ENCODE results near the gene CENPO.
A peak's percentile ranks its signal among the peaks of the same experiment; 100 is the strongest.
"Not testable (repeated sequence)": the region's sequence is repeated elsewhere in the genome, so short reads cannot be mapped to it uniquely, and the experiment has no call there.

Gene CENPO

DNA sequence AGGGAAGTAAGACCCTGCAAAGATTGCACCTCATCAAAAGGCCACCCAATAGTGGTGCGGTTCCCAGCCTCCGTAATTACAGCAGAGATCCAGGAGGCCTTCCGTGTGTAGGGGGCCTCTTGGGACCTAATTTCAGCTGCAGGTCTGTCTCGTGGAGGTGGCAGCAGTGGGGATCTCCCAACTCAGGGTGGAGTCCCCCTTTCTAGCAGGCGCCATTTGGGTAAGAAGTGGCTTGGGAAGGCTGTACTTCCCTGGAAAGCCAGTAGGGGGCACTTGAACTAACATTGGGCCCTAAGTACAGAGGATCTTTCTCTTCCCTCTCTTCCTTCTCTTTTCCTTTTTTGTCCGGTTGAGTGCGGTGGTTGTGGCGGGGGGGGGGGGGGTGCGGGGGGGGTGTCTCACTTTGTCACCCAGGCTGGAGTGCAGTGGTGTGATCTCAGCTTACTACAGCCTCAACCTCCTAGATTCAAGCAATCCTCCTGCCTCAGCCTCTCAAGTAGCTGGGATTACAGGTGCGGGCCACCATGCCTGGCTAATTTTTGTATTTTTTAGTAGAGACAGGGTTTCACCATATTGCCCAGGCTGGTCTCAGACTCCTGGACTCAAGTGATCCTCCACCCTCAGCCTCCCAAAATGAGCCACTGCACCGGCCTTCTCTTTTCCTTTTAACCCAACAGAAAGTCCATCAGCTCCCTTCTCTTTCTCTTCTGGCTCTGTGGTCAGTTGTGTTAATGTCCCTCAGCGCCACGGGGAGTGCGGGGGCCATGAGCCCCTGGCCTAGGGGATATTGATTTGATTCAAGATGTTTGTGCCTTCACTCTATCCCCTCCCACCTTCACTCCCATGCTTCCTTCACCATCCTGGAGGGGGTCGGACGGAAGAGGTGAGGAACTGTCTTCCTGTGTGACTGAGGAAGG lies 32.0 kb downstream of the CENPO start:
- DNase-seq = peak; percentile 10

DNA sequence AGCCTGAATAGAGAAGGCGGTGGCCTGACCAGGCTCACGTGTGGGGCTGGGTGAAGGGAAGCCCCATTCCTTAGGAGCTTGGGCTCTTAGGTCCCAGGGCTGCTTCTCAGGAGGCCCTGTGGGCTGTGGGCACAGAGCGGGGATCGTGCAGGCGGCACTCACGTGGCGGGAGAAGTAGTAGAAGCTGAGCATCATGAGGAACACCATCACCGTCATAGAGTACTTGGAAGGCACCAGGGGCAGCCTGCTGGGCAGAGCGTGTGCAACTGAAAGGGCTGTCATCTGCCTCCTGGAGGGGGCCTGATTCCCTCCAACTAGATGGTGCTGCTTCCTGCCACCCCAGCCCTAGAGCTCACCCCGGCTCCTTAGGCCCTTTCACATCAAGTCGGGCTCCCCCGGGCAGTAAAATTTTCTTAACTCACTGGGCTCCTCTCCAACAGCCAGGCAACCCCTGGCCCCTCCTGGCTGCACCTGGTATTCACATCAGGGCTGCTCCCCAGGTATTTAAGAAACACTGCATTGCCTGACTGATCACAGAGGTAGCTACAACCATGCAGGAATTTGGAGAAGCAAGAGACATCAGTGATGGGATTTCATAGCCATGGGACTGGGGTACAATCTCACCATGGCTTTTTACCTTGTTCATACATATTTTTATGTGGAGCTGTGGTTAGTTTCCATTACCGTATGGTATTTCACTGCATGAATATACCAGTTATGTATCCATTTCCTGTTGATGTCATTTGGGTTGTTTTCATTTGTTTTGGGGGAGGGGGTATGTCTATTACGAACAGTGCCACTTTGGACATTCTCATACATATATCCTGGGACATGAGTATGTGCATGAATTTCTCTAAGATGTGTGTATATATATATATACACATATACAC lies 32.9 kb downstream of the CENPO start:
- DNase-seq = no peak

DNA sequence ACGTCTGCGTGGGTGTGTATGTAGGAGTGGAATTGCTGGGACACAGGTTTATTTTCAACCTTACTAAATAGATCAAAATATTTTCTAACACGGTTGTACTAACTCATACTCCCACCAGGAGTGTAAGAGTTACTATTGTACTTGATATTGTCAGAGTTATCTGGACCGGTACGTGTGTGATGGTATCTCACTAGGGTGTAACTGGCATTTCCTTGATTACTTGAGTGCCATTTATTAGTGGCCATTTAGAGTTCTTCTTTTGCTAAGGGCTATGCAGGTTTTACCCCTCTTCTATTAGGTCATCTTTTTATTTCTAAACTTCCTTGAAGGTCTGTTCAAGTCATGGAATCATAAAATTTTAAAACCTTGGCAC lies 33.5 kb downstream of the CENPO start:
- no peak for DNase-seq

DNA sequence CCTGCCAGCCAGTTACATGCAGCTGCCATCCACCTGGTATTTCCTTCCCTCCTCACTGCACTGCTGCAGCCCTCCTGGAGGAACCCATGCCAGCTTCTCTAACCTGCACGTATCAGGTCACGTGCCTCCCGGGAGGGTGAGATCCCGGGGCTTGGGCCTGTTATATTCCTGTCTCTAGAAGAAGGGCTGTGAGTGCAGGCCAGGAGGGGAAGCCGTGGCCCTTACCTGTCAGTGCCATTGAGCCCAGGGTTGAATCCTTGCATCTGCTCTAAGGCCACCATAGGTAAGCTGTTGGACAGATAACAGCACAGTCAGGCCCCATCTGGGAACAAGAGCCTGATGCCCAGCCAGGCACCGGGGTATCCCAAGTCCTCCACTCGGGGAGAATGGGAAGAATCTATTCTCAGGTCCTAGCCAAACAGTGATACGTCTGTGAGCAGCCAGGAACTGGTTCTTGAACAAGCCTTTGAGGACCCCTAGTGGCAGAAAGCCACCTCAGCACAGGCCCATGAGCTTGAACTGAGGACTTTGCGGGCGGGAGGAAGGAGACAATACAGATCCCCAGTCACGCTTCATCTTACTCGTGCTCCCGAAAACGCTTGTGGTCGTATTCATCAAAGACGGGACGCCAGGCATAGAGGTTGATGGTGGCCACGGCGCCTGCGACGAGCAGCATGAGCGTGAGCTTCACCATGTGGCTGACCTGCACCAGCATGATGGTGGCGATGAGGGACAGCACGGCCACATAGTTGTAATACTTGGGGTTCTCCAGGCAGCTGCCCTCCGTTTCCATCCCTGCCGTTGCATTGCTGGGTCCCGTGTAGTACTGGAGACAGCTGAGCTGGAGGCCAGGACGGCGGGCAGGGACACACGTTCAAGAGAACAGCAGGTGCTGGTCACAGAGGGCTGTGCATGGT lies 34.4 kb downstream of the CENPO start:
- DNase-seq = peak; percentile 73

DNA sequence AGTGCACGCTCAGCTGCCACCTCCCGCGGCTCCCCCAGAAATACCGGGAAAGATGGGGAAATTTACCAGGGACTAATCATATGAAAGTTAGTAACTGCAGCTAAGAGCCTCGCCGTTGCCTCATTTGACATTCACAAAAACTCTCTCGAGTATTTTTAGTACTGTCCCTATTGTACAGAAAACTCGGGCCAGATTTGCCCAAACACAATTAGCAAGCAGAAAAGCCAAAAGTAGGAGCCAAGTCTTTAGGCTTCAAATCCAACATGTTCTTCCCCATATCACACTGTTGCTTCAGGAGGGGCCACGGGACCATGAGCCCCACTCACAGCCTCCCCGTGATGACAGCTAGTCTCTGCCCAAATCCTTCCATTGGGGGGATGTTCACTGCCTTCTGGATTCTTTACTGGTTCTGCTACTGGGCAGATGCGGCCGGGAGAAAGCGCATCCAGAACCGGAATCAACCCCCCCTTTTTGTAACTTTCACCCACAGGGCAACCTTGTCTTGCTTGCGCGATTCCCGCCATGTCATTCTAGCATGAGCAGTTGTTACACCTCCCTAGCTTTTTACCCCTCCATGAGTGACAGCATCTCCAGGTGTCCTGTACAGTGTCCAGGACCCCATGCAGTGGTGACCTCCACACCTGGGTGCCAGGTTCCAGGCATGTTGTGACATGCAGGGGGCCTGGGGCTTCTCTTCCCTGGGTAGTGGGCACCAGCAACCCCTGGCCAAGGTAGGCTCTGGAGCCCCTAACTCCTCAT lies 35.2 kb downstream of the CENPO start:
- no peak for DNase-seq

- DNase-seq = no peak
Measured at GRCh38 chr2:24830351-24830750, 37.1 kb downstream of the CENPO start.

- DNase-seq = no peak
Measured at GRCh38 chr2:24830786-24831185, 37.6 kb downstream of the CENPO start.

DNA sequence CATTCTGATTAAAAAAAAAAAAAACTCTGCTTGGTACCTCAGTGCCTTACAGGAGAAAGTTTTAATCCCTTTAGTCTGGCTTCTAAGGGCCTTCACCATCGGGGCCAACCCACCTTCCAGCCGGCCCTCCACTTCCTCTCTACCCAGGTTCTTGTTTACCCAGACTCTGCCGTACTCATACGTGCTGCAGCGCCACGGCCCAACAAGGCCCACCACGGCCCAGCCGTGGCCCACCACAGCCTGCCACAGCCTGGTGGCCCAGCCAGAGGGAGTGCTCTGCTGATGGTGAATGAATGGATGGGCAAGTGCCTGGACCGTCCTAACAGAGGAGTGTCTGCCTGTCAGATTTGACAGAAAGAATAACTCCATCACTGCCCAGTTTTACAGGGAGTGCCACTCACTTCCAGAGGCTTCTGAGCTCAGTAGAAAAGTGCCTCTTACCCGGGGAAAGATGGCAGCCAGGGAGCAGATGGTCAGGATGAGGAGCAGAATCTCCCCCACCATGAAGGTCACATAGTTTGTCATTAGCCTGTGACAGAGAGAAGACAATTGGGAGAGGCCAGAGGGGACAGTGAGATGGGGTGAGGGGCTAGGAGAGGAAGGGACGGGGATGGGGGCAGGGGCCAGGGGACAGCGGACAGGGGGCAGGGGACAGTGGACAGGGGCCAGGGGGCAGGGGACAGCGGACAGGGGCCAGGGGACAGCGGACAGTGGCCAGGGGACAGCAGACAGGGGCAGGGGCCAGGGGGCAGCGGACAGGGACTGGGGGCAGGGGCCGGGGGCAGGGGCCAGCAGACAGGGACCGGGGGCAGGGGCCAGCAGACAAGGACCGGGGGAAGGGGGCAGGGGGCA lies 38.2 kb downstream of the CENPO start:
- no peak for DNase-seq

- DNase-seq = no peak
Measured at GRCh38 chr2:24832073-24832461, 38.8 kb downstream of the CENPO start.

DNA sequence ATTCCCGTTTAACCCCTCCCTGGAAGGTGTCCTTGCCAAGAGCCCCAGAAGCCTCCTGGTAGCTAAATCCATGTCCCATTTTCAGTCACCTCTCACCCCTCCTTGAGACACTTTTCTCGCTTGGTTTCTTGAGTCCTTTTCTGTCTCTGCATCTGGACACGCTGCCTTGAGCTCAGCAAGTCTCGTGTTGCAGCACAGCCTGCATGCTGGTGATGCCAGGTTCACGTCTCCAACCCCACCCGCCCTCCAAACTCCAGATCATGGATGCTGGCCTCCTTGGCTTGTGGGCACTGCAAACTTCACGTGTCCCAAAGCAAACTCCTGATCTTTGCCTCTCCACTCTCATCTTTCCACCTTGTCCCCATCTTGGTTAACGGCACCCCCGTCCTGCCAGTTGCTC lies 39.3 kb downstream of the CENPO start:
- DNase-seq = no peak

DNA sequence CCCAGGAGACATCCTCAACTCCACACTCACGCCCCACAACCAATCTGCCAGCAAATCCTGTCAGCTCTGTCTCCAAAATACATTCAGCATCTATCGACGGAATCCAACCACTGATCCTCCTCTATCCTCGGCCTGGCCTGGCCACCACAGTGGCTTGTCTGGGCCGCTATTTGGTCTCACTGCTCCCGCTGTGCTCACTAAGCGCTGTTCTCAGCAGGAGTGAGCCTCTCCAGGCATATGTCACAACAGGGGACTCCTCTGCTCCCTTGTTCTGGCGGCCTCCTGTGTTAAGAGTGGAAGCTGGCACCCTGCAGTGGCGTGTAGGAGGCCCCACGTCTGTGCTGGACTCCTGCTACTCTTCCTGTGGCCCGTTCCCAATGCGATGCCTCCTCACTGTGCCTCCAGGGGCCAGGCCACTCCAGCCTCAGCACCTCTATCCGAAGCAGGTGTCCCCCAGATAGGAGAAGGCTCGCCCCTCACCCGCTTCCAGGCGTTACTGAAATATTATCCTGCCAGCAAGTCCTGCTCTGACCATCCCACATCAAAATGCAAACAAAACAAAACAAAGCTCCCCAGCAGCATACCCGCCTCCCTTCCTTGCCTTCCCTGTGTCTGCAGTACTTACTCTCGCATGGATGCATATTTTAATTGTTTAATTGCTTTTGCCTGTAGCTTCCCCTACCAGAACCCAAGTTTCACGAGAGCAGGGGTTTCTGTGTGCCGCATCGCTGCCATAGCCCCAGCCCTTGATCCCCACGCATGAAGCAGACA lies 39.9 kb downstream of the CENPO start:
- no peak for DNase-seq

- DNase-seq = no peak
Measured at GRCh38 chr2:24833821-24834732, 40.9 kb downstream of the CENPO start.

DNA sequence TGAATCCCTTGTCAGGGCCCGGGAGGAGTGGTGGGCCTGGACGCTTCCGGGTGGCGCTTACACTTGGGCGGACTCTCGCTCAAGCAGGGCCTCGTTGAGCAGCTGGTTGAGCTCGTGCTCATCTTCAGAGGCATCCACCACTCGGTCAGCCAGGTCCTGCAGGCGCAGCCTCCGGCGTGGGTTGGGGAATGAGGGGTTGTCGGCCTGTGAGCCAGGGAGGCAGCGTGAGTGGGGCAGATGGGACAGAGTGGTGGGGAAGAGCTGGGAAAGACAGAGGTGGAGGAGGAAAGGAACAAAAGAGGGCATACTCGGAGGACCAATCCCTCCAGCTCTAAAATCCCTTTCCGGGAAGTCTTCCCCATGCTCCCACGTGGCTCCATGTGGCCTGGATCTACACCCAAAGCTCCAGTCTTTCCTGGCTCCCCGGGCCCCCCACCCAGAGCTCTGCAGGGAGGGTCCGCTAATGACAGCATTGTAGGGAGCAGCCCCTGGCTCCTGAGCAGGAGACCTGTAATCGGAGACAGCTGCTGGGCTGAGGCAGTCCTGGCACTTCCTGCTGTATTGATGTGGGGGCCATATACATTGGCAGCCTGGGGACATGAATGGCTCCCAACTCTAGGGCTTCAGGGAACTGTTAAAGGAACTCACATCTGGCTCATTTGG lies 41.6 kb downstream of the CENPO start:
- DNase-seq = no peak

- DNase-seq = not testable (repeated sequence)
Measured at GRCh38 chr2:24835411-24835810, 42.2 kb downstream of the CENPO start.

GRCh38 chr2:24836206-24836605 lies 43.0 kb downstream of the CENPO start:
- DNase-seq = no peak

DNA sequence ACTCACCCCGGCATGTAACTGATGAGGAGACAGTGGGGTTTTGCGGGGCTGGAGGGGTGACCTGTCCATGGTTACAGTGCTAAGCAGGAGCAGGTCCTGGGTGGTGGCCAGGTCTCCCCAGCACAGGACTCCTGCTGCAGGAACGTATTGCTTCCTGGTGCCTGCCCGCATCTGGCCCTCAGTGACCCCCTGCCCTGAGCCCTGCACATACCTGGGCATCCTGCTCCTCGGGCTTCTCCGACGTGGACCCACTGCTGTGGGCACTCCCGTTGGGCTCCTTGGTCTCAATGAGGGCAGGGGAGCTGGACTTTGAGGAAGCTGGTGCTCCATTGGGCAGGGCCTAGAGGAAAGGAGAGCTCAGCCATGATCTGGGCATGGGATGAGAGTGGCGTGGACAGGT lies 43.5 kb downstream of the CENPO start:
- DNase-seq = no peak

DNA sequence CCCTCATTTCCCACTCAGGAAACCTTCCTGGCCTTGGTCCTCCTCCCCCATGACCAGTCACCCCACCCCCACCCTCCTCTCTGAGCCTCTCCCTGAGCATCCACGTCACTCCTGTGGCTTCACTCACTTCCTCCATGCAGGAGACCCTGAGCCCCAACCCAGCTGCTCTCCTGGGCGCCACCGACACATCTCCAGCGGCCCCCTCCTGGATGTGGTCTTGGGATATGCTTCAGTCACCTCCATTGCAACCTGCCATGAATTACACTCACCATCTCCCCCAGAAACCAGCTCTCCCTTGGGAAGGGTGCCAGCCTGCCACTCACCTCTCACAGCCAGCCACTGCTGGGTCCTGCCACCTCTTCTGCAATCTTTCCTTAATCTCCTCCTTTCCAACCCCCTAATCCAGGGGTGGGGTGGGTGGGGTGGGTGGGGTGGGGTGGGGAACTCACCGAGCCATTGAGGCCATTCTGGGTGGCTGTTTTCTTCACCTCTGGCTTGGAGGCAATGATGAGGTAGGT lies 44.8 kb downstream of the CENPO start:
- DNase-seq = no peak

DNA sequence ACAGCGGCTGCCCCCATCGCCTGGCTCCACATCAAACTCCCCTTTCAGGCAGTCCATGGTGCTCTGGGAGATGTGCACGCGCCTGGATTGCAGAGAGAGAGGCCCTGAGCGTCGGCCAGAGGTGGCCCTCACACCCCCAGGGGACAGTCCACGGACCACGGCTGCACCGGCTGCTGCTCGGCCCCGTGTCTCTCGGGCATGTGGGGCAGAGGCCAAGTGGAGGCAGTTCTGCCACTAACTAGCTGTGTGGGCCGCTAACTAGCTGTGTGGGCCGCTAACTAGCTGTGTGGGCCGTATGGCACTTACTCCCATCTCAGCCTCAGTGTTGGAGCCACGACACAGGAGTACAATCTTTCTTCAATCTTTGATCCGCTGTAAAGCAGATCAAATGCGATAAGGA lies 45.3 kb downstream of the CENPO start:
- no peak for DNase-seq
